IPS DF 4.7 (cell line): Measurements from ENCODE around the gene PXMP2.

ENCODE experiments used
- DNase-seq: peaks from one replicate; pipeline ENCODE4 v3.0.0-alpha.2; 2013; ENCODE audit warnings: low spot score; ENCODE audit errors: extremely low read depth

PXMP2 gene

DNA sequence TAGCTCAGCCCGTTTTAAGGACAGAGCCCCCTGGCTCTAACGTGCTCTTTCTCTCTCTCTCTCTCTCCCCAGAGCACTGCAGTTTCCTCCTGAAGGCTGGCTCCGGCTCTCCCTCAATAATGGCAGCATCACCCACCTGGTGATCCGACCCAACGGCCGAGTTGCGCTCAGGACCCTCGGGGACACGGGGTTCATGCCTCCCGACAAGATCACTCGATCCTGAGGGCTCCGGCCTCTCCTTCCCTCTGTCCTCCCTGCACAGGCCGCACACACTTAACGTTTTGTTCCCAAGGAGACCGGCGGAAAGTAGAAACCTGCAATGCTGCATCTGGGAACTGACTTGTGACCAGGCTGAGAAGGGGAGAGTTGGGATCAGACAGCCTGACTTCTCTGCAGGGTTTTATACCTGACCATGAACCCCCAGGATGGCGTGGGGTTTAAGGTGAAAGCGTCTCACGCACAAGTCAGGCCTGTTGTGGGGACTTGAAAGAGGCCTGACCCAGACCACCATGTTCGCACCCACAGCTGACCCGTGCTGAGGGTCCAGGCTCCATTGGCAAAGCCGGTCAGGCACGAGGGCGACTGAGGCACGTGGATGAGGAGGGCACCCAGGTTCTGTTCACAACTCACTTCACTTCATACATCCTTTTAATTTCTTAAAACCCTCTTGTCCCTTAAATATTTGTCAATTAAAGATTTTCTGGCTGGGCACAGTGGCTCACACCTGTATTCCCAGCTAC is 33.4 kb downstream of the PXMP2 start:
- no peak for DNase-seq

DNA sequence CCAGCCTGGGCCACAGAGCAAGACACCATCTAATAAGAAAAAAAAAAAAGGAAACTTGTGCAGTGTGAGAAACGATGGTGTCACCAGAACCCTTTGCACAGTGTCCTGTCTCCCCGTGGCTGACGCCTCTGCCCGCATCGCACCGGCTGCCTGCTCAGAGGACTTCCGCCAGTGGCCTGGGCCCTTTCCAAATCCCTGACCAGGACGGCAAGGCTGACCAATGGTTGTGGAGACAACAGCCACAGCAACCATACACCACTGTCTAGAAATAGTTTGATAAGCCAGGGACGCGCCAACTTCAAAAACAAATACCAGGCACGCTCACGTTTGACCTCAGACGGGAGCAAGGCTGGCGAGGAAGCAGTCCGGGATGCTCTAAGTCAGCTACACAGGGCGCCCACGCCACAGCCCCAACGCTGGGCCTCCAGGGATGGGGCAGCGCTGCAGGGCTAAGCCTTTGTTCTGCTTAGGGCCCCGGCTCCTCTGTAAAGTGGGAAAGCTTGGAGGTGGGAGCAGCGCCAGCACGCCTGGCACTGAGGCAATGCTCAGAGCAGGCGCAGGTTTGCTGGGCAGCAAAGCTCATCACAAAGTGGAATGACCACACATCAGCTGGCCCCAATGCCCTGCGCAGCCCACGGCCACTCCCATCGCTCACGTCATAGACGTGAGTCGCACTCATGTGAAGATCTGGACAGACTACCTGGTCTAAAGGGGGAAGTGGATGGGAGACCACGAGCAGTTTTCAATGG is 35.8 kb downstream of the PXMP2 start:
- DNase-seq: no peak

DNA sequence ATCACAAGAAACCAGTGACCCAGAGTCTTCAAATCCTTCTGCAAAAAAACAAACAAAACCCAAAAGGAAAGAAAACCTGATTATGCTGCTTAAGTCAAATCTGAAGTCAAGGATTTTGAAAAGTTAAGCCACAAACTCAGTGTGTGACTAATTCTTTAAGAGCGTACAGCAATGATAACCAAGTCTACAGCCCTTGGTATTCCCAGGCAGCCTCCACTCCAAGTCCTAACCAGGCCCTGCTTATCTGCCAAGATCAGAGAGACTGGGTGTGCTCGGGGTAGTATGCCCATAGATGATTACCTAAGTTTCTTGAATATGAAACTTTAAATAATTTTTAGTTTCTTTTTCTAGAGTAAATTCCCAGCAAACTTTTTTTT is 36.4 kb downstream of the PXMP2 start:
- DNase-seq: no peak

DNA sequence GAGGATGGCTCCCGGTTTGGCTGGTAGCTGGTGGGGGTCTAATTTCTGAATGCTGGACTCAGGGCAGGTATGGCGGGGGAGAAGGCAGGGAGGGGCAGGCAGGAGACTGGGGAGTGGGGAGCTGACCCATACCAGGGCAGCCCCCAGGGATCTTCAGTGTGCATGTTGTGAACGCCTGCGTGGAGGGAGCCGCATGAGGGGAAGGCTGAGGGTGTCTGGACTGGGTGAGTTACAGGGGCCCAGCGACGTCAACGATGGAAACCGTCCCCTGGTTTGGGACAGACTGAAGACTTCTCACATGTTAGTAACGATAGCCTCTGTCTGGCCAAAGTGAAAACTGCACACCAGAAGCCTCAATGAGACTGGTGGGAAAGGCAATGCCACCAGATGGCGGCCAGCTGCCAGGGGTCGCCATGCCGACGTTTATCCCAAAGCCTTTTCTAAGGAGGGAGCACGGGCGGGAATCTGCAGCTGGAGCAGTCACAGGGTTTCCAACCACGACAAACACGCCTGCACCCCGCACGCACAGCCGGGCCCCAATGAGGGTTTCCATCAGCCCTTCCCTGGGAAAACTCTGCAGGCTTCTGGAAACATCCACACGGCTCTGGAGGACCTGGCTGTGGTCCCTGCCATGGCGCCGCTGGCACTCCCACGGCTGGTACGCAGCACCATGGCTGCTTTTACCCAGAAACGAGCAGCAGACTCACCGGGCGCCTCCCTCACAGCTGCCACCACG is 37.3 kb downstream of the PXMP2 start:
- DNase-seq: no peak

DNA sequence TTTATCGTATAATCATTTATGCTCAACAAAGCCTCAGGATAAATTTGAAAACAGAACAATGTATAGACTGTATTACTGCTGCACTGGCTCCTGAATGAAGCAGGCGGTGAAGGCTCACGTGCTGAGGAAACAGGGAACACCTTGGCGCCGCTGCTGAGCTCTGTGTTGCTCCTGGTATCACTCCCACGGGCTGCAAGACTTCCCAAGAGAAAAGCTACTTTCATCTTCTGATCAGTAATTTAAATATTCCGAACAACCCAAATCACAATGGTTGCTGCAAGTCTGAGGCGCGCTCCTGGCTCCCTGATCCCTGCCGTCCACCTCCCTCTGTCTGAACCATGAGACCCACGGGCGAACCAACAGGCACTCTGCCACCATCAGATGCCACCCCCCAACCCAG is 39.0 kb downstream of the PXMP2 start:
- DNase-seq: no peak

DNA sequence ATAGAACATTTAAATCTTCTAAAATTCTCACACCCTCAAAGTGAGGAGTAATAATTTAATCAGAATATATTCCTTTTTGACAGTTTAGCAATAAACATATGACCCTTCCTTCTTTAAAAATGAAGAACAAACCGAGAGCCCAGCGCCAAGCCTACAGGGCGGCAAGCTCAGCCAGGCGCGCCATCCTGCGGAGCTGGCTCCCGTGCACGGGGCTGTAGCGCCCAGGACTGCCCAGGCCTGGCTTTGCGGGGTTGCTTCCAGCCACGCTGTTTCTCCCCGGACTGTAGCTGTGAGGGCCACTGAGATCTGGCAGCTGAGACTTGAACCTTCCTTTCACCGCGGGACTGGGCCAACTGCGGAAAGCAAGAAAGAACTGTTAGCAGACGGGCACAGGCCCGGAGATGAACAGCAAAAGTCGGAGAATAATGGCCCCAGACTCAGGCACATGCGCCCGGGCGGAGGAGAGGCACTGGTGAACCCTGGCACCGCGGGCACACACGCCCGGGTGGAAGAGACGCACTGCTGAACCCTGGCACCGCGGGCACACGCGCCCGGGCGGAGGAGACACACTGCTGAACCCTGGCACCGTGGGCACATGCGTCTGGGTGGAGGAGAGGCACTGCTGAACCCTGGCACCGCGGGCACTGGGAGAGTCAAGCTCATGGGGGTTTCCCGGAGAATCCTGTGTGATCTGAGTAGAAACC is 39.9 kb downstream of the PXMP2 start:
- DNase-seq: no peak

DNA sequence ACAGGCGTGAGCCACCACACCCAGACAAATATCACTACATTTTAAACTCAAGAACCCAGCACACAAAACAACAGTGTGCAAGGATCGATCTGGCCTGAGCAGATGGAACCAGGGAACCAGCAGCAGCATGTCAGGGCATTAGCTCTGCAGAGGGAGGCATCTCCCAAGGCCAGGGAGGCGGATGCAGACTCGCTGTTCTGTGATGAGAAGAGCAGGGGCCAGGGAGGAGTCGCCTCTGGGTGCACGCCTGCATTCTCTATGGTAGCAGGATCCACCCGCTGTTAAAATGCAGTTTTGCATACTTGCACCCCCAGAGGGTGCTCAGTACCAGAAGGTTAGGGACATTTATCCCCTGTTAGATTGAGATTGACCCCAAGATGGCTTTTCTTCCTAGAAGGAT is 41.1 kb downstream of the PXMP2 start:
- no peak for DNase-seq

DNA sequence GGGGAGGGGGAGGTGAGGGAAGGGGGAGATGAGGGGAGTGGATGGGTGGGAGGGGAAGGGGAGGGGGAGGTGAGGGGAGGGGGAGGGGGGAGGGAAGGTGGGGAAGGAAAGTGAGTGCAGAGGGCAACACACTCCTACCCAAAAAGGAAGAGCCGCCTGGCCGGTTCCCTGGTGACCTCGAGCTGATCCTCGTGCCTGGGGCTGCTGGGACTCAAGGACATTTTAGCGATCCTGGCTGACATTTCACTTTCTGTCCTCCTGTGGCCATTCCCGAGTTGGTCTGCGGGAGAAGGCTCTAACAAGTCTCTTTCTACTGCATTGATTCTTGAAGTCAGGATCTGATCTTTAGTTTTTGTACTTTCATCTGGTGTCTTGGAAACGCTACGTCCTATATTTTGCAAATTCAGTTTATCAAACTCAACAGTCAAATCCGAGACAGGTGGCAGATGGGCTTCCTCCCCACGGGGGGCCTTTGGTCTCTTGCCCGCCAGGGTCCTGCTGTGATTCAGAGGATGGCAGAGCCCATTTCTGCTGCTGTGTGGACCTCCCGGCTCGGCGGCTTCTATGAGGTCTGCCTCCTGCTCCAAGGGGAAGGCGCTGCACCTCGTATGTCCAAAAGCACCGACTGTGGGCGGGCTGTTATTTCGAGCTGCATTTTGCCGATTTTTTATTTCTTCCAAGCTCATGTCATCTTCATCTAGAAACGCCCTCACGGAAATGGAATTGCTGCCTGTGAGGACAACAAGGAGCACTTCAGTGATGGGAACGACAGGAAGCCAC is 42.3 kb downstream of the PXMP2 start:
- no peak for DNase-seq

DNA sequence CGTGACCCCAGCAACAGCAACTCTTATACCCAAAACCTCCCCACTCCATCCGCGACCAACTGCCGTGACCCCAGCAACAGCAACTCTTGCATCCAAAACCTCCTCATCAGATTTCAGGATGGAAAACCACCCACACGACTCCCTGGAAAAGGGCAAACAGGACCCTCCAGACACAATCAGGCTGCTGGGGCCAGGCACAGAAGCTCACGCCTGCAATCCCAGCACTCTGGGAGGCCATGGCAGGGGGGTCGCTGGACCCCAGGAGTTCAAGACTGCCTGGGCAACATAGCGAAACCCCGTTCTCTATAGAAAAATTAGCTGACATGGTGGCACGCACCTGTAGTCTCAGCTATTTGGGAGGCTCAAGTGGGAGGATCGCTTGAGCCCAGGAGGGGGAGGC is 43.0 kb downstream of the PXMP2 start:
- DNase-seq: no peak

DNA sequence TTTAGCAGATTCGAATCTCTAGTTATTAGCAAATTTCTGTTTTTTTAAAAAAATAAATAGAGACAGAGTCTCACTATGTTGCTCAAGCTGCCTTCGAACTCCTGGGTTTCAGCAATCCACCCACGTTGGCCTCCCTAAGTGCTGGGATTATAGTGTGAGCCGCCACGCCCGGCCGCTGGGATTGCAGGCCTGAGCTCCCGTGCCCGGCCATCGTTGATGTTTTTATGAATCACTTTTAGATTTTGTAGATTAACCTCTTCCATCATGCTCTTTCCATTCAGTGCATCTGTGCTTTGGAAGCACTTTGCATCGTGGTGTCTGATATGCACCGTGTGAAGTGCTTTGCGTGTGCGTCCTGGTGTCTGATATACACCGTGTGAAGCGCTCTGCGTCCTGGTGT is 44.2 kb downstream of the PXMP2 start:
- DNase-seq: no peak

DNA sequence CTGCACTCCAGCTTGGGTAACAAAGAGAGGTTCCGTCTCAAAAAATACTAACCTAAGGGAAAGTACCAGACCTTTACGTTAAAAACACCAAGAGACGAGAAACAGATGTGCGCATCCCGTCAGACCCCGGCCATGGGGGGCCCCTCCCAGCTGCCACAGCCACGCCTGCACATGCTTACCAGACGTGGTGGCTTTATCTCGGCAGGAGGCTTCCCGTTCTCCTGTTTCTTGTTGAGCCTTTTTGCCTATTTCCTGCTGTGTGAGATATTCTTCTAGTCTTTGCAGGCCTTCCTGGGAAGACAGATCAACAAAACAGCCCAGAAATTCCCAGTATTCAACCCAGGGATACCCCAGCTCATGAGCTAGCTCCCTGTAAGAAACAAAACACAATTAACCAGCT is 46.8 kb downstream of the PXMP2 start:
- DNase-seq: no peak

DNA sequence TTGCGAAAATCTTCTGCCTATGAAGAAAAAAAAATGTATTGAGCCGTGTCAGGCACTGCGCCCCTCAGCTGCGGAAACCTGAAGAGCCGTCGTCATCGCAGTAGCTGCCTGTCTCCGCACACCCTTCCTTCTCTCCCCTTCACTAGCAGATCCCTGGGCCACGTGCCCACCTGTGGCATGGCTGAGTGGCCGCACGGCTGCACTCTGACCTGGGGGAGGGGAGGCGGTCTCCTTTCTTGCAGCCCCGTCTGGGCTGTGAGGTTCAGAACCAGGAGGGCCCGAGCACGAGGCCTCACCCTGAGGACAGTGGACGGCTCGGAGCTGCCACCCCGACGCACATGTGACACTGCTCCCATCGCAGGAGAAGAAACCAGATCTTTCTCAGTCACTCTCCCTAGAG is 48.1 kb downstream of the PXMP2 start:
- no peak for DNase-seq

DNA sequence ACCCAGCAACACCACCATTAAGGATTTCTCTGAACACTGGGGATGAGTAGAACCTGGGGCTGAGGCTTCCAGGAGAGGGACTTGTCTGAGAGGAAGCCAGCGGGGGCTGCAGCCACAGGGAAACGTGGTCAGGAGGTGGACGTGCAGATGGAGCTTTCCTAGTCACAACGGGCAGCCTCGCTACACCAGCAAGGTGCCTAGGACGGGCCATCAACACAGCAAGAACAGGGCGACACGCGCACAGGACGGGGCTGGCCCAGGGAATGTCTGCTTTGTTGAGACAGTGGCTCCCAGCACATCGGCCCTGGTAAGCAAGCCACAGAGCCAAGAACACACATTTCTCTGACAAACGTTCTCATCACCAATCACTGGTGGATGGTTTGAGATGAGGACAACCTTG is 49.0 kb downstream of the PXMP2 start:
- DNase-seq: no peak

DNA sequence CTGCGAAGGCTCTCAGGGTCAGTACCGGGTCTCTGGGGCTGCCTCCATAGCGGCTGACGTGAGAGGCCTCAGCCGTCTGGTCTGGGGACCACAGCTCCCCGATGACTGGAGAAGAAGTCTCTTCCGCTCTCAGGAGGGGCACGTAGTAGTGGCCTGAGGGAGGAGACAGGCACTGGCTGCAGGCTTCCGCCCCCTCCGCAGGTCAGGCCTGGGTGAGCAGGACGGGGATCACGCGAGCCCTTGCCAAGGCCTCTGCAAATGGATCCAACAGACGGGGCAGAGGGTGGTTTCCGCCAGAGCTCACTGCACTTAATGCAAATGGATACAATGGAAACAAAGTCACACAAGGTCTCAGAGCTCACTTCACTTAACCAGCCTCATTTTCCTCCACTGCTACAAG is 49.5 kb downstream of the PXMP2 start:
- no peak for DNase-seq

DNA sequence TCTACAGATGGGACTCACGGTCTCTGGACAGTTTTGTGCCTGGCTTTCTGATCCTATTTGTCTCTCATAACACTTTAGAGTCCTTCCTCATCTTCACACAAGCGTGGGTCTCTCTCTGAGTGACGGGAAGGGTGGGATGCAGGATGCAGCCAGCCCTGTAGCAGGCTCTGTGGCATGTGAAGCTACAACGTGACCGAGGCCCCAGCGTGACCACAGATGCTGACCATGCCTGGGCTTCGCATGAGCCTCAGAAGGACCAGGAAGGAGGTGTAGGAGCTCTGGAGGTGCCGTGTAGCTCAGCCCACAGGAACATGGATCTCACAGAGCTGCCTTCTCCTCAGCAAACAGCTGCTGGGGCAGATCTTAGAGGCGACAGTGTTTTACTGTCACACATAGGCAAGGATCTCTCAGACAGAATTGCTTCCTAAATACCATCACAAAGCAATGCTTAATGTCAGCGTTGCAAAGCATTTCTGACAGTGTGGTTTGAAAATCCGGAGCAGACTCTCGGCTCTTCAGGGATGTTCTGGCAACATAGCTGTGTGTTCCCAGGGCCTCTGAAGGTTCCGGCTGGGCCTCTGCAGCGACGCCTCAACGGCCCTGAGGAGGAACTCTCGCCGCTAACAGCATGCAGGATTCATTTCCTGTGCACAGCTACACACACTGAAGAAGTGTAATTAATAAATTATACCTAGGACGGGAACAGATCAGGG is 52.4 kb downstream of the PXMP2 start:
- no peak for DNase-seq

DNA sequence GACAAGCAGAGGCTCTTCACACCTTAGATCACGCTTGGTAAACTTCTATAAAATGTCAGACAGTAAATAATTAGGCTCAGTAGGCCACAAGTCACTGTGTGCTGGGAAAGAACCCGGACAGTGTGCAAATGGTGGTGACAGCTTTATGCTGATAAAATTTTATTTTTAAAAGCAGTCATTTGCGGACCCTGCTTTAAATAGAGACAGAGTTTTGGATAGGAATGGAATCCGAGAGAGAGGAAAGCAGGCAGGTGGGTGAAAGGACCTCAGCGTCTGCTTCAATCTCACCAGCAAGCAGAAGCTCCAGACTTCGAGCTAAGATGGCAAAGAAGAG is 52.9 kb downstream of the PXMP2 start:
- DNase-seq: no peak

DNA sequence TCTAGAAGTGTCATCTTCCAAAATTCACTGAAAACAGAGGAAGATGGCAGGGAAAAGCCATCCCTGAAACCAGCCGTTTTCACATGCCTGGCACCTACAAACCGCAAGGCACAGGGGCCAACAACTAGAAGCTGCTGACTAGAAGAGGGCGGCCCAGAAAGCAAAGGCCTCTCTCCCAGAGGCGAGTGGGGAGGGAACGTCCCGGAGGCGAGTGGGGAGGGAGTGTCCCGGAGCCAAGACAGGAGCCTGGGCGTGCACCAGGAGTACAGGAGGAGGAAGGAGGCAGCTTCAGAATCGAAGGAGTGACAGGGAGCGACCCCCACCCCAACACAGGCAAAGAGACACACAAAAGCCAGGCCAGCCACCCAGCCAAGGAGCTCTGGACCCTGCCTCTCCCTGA is 53.3 kb downstream of the PXMP2 start:
- DNase-seq: no peak

DNA sequence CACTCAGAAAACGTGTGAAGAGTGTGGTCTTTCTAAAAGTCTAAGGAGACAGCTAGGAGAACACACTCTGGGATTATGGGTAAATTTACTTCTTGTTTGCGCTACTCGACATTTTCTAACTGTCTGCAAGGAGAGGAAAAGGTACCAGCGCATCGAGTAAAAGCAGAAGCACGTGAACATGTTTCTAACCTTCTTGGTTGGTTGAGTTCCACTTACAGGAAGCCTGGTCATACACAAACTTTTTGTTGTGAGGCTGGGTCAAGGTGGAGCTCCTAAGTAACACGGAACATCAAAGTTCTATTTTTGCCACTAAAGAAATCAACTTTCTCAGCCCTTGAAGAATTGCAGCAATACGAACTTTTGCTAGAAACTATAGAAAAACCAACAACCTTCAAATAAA is 54.2 kb downstream of the PXMP2 start:
- no peak for DNase-seq

DNA sequence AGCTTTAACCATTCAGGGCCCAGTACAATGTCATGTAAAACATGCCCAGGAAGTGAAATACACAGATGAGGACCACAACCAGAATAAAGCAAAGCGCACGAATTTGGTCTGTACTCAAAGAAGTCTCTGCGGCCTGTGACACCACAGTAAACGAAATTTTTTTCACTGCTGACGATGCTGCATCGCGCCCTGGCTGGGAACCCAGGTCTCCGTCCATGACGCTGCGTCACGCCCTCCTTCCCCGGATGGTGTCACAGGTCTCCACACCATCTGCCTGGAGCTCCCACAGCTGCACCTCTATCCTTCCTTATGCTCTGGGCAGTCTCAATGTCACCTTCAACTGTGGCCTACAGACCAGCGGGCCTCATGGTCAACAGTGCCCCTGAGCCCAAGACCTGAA is 56.4 kb downstream of the PXMP2 start:
- no peak for DNase-seq

DNA sequence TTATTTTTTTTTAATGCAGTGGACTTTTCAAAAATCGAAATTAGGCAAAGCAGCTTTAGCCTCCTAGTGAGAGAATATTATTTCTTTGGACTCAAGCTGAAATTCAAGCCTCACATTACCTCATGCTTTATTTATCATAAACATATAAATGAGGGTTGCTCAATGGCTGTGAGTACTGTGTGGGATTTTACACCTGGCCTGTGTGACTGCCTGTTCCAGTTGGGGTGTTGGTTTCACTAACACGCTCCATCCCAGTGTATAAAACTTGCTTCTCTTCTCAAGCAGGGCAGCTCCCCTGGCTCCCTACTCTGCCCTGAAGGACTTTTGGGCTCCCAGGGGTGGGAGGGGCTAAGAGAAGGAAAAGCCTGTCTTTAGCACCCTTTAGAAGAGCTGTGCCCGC is 59.2 kb downstream of the PXMP2 start:
- DNase-seq: no peak

DNA sequence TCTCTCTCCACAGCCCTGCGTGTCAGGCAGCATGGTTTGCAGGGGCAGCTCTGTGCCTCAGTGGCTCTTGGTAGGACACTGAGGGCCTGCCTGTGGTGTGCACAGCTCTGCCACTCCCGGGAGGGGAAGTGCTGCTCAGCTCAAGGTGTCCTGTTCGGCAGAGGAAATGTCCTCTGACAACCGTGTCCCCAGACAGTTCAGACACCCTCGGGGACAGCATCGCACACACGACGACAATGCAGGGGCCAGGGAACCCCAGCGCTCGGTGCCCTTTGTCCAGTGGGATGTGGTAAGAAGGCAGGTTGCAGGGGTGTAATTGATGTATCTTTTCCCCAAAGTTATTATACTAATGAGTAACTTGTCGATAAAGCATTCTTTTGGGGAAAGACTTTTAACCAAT is 60.0 kb downstream of the PXMP2 start:
- DNase-seq: no peak
